MCF 10A (cell line): ENCODE results near the gene GC. TPM values are rescaled to one million over a fixed set of nuclear protein-coding genes. Genes with fewer than 3 reads are reported as not detected.

Experiments used
- BruUV-seq: library from RNA; stranded (reverse); fragments of 400-500 nt; replicated peaks from 2 replicates; lab custom pipeline; 2021; lab: Mats Ljungman, UMichigan
- CTCF ChIA-PET: fragments of 300-600 bp; sonication (Branson Sonifier 250); formaldehyde crosslinking; extraction: SDS; loops from one replicate; lab custom pipeline; 2021; ENCODE audit warnings: antibody characterized with exemption, inconsistent platforms; lab: Yijun Ruan, JAX
- POLR2A ChIA-PET: fragments of 300-600, 350-650 bp; sonication (Branson Sonifier 250); formaldehyde crosslinking; extraction: SDS; loops from one replicate; lab custom pipeline; 2020; ENCODE audit warnings: antibody characterized with exemption, inconsistent platforms; lab: Yijun Ruan, JAX
- DNase-seq: peaks from one replicate; pipeline ENCODE4 v3.0.0-alpha.2; 2018; ENCODE audit not compliant: unreplicated experiment
- H3K27ac Mint-ChIP-seq: one replicate; pipeline ENCODE4 v1.8.0; 2022; ENCODE audit warnings: mild to moderate bottlenecking, low read depth, mixed read lengths; ENCODE audit not compliant: unreplicated experiment
- H3K27me3 Mint-ChIP-seq: one replicate; pipeline ENCODE4 v1.8.0; 2022; ENCODE audit warnings: mixed read lengths; ENCODE audit not compliant: insufficient read depth, unreplicated experiment
- H3K36me3 Mint-ChIP-seq: one replicate; pipeline ENCODE4 v1.8.0; 2022; ENCODE audit warnings: mild to moderate bottlenecking, moderate library complexity, mixed read lengths; ENCODE audit not compliant: insufficient read depth, unreplicated experiment
- H3K4me1 Mint-ChIP-seq: one replicate; pipeline ENCODE4 v1.8.0; 2022; ENCODE audit warnings: mixed read lengths; ENCODE audit not compliant: insufficient read depth, unreplicated experiment
- H3K4me3 Mint-ChIP-seq: one replicate; pipeline ENCODE4 v1.8.0; 2022; ENCODE audit warnings: mild to moderate bottlenecking, moderate library complexity, mixed read lengths; ENCODE audit not compliant: unreplicated experiment
- H3K9me3 Mint-ChIP-seq: one replicate; pipeline ENCODE4 v1.8.0; 2022; ENCODE audit warnings: mixed read lengths; ENCODE audit not compliant: unreplicated experiment
- intact Hi-C: fragments of 100-400 bp; cut with micrococcal nuclease; formaldehyde crosslinking; loops from 2 replicates; pipeline ENCODE4 v1.14.1; 2022
- total RNA-seq: library from RNA; stranded (reverse); gene quantifications from 2 replicates; pipeline ENCODE4 v1.2.3, GENCODE V29; 2022
- TF ChIP-seq, protein P1 (sequence below): fragments of 200-600 bp; IDR thresholded peaks from one replicate; pipeline ENCODE4 v1.8.0; 2022; ENCODE audit warnings: antibody characterized with exemption, mild to moderate bottlenecking; ENCODE audit not compliant: unreplicated experiment

GC gene
- total RNA-seq, 1 experiment from 2014 or later, result not detected

DNA sequence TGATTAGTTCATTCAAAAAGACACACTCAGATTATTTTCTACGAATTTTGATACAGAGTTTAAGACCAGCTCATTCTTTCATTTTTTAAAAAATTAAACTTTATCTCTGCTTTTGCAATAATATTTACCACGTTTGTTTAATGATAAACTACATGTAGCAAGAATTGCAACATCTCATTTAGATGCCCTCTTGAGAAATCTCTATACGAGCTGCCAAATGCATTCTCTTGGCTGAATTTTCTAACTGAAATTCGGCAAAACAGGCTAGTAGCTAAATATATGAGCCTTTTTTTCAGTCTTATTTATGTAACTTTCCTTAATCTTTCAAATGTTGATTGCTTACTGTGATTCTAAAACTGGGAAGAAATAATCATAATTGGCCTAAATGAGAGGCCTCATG lies 2.1 kb upstream of the GC start:
- Mint-ChIP-seq H3K27ac (no peak overlapping the region), H3K4me1 (peaks cover 6% of the 10 kb centered on the region), H3K4me3 (no peak overlapping the region), H3K9me3 (peaks cover 6% of the 10 kb centered on the region), H3K36me3 (no peaks in the 10 kb centered on the region), H3K27me3 (no peaks in the 10 kb centered on the region)
- BruUV-seq, result no TSS peak
- intact Hi-C loops, result no loop called here
- TF ChIP-seq, protein P1, sequence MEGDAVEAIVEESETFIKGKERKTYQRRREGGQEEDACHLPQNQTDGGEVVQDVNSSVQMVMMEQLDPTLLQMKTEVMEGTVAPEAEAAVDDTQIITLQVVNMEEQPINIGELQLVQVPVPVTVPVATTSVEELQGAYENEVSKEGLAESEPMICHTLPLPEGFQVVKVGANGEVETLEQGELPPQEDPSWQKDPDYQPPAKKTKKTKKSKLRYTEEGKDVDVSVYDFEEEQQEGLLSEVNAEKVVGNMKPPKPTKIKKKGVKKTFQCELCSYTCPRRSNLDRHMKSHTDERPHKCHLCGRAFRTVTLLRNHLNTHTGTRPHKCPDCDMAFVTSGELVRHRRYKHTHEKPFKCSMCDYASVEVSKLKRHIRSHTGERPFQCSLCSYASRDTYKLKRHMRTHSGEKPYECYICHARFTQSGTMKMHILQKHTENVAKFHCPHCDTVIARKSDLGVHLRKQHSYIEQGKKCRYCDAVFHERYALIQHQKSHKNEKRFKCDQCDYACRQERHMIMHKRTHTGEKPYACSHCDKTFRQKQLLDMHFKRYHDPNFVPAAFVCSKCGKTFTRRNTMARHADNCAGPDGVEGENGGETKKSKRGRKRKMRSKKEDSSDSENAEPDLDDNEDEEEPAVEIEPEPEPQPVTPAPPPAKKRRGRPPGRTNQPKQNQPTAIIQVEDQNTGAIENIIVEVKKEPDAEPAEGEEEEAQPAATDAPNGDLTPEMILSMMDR, result no peak
- ChIA-PET POLR2A (interaction anchor here (1.1 kb wide), 1 partner anchor 11 kb away, joined by 3 read pairs; no protein-coding TSS in a partner anchor), CTCF (interaction anchor here (0.7 kb wide), 1 partner anchor 208 kb away, joined by 4 read pairs; no protein-coding TSS in a partner anchor)
- DNase-seq, result peak; percentile 27

DNA sequence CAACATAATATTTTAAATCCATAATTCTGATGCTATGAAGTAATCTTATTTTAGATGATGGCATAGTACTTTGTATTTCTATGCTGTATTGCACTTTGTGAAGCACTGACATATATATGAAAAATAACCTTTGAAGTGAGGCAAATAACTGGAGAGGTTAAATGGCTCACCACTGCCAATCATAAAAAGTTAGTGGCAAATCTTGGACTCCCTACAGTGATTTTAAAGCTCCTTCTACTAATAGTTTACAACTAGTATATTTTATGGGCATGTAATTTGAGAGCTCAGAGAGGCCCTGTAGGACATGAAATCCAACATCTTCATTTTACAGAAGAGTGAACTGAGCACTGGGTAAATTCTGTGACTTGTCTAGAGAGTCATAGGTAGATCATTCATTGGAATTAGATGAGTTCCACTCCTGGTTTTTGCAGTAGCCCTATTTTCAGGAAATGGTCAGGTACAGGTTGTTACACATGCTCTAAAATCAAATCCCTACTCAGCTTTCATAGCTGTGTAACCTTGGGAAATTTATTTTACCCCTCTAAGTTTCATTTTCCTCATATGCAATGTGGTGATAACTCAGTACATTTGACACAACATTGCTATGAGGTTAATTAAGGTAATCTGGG lies 804 bp upstream of the GC start:
- H3K9me3 Mint-ChIP-seq, result peaks cover 6% of the 10 kb centered on the region
- POLR2A ChIA-PET, result no interaction called here
- TF ChIP-seq, protein P1, result no peak
- H3K27me3 Mint-ChIP-seq, result no peaks in the 10 kb centered on the region
- H3K4me3 Mint-ChIP-seq, result no peak overlapping the region
- no peak overlapping the region for H3K27ac Mint-ChIP-seq
- no peaks in the 10 kb centered on the region for H3K36me3 Mint-ChIP-seq
- no peak for DNase-seq
- BruUV-seq, result no TSS peak
- intact Hi-C loops, result no loop called here
- CTCF ChIA-PET, result no interaction called here
- peaks cover 6% of the 10 kb centered on the region for H3K4me1 Mint-ChIP-seq

DNA sequence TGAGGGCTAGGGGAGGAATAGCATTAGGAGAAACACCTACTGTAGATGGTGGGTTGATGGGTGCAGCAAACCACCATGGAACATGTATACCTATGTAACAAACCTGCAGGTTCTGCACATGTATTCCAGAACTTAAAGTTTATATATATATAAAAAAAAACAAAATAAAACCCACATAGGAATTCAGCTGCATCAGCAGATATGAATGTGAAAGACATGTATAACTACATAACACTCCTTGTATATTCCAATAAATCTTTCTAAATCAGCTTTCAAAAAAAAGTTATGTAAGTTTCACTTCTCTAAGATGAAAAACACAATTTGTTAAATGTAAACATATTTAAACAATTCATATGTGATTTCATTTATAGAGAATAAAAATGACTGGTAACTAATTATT lies 6.0 kb downstream of the GC start:
- POLR2A ChIA-PET, result no interaction called here
- BruUV-seq, result no TSS peak
- Mint-ChIP-seq H3K4me3 (no peak overlapping the region), H3K36me3 (no peaks in the 10 kb centered on the region), H3K9me3 (no peaks in the 10 kb centered on the region), H3K27me3 (no peaks in the 10 kb centered on the region), H3K4me1 (no peaks in the 10 kb centered on the region), H3K27ac (no peak overlapping the region)
- TF ChIP-seq, protein P1, result no peak
- no peak for DNase-seq
- intact Hi-C loops, result no loop called here
- CTCF ChIA-PET, result no interaction called here

DNA sequence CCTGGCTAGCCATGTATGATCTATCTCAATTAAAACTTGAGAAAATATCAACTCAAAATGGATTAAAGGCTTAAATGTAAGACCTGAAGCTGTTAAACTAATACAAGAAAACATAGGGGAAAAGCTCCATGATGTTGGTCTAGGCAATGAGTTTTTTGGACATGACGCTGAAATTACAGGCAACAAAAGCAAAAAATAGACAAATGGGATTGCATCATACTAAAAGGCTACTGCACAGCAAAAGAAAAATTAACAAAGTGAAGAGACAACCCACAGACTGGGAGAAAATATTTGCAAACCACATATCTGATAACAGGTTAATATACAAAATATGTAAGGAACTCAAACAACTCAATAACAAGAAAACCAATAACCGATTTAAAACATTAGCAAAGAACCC lies 8.4 kb downstream of the GC start:
- ChIA-PET CTCF (no interaction called here), POLR2A (interaction anchor here (0.7 kb wide), 1 partner anchor 10 kb away, joined by 3 read pairs; no protein-coding TSS in a partner anchor)
- Mint-ChIP-seq H3K4me3 (no peak overlapping the region), H3K36me3 (no peaks in the 10 kb centered on the region), H3K27me3 (no peaks in the 10 kb centered on the region), H3K27ac (no peak overlapping the region), H3K9me3 (no peaks in the 10 kb centered on the region), H3K4me1 (no peaks in the 10 kb centered on the region)
- TF ChIP-seq, protein P1, result no peak
- DNase-seq, result no peak
- BruUV-seq, result no TSS peak
- intact Hi-C loops, result no loop called here
